SK-N-SH treated with all-trans-retinoic acid at 6 μM for 48 hours (cell line): ENCODE results near the gene ZNF283.

ENCODE experiments used
- ATAC-seq: fragments of 200-7000 bp; cut with Tn5 transposase; 3 replicates; pipeline ENCODE4 v1.9.1; 2020; ENCODE audit warnings: mild to moderate bottlenecking, moderate library complexity
- ARNTL ChIP-seq: fragments of 450-650 bp; formaldehyde crosslinking; IDR thresholded peaks from 2 replicates; pipeline ENCODE4 v1.5.0; 2020; ENCODE audit warnings: low read depth, mild to moderate bottlenecking, moderate library complexity, borderline replicate concordance
- BACH2 ChIP-seq: fragments of 250-450 bp; sonication (Bioruptor Pico); IDR thresholded peaks from 2 replicates; pipeline ENCODE4 v1.9.0; 2021; ENCODE audit warnings: mild to moderate bottlenecking, borderline replicate concordance
- CSDC2 ChIP-seq: fragments of 250-450 bp; sonication (Bioruptor Pico); IDR thresholded peaks from 2 replicates; pipeline ENCODE4 v1.5.0; 2020; ENCODE audit warnings: mild to moderate bottlenecking, moderate library complexity
- ESRRG ChIP-seq: fragments of 250-450 bp; sonication (Bioruptor Pico); IDR thresholded peaks from 2 replicates; pipeline ENCODE4 v1.6.1; 2021; ENCODE audit warnings: mild to moderate bottlenecking
- GLIS3 ChIP-seq: fragments of 250-450 bp; sonication (Bioruptor Pico); IDR thresholded peaks from 2 replicates; pipeline ENCODE4 v1.5.0; 2020; ENCODE audit warnings: mild to moderate bottlenecking, moderate library complexity
- ISL1 ChIP-seq: fragments of 250-450 bp; sonication (Bioruptor Pico); IDR thresholded peaks from 2 replicates; pipeline ENCODE4 v2.1.2; 2022; ENCODE audit warnings: mild to moderate bottlenecking, moderate library complexity
- OSR1 ChIP-seq: fragments of 250-450 bp; sonication (Bioruptor Pico); IDR thresholded peaks from 2 replicates; pipeline ENCODE4 v1.8.0; 2022; ENCODE audit warnings: moderate library complexity, mild to moderate bottlenecking, inconsistent platforms
- PPARA ChIP-seq: fragments of 250-450 bp; sonication (Bioruptor Pico); IDR thresholded peaks from 2 replicates; pipeline ENCODE4 v1.5.0; 2020; ENCODE audit warnings: mild to moderate bottlenecking, borderline replicate concordance
- RARB ChIP-seq: fragments of 250-450 bp; sonication (Bioruptor Pico); IDR thresholded peaks from 2 replicates; pipeline ENCODE4 v1.8.0; 2021; ENCODE audit warnings: mild to moderate bottlenecking, moderate library complexity
- SNAI2 ChIP-seq: fragments of 250-450 bp; sonication (Bioruptor Pico); IDR thresholded peaks from 2 replicates; pipeline ENCODE4 v1.5.0; 2020; ENCODE audit warnings: mild to moderate bottlenecking, moderate library complexity
- TOX ChIP-seq: fragments of 250-450 bp; sonication (Bioruptor Pico); IDR thresholded peaks from 2 replicates; pipeline ENCODE4 v1.8.0; 2021; ENCODE audit warnings: mild to moderate bottlenecking, moderate library complexity, borderline replicate concordance
- ZFP3 ChIP-seq: fragments of 250-450 bp; sonication (Bioruptor Pico); IDR thresholded peaks from 2 replicates; pipeline ENCODE4 v1.5.0; 2020; ENCODE audit warnings: mild to moderate bottlenecking, moderate library complexity
- ZFP30 ChIP-seq: fragments of 450-650 bp; formaldehyde crosslinking; IDR thresholded peaks from 2 replicates; pipeline ENCODE4 v1.5.0; 2022; ENCODE audit warnings: mild to moderate bottlenecking, moderate library complexity
- ZNF70 ChIP-seq: fragments of 450-650 bp; formaldehyde crosslinking; IDR thresholded peaks from 2 replicates; pipeline ENCODE4 v1.5.0; 2020; ENCODE audit warnings: mild to moderate bottlenecking, moderate library complexity
- TF ChIP-seq, protein P1 (sequence below): fragments of 250-450 bp; sonication (Bioruptor Pico); IDR thresholded peaks from 2 replicates; pipeline ENCODE4 v1.8.0; 2020; ENCODE audit warnings: mild to moderate bottlenecking, moderate library complexity, borderline replicate concordance
- TF ChIP-seq, protein P2 (sequence below): fragments of 250-450 bp; sonication (Bioruptor Pico); IDR thresholded peaks from 2 replicates; pipeline ENCODE4 v1.5.1; 2020; ENCODE audit warnings: low read depth, mild to moderate bottlenecking, moderate library complexity
- TF ChIP-seq, protein P3 (sequence below): fragments of 250-450 bp; sonication (Bioruptor Pico); IDR thresholded peaks from 2 replicates; pipeline ENCODE4 v1.5.1; 2021; ENCODE audit warnings: mild to moderate bottlenecking, moderate library complexity
- TF ChIP-seq, protein P4 (sequence below): fragments of 250-450 bp; sonication (Bioruptor Pico); IDR thresholded peaks from 2 replicates; pipeline ENCODE4 v1.5.0; 2020; ENCODE audit warnings: mild to moderate bottlenecking, moderate library complexity
- TF ChIP-seq, protein P5 (sequence below): fragments of 250-450 bp; sonication (Bioruptor Pico); IDR thresholded peaks from 2 replicates; pipeline ENCODE4 v1.8.0; 2021; ENCODE audit warnings: low read depth, mild to moderate bottlenecking, moderate library complexity, borderline replicate concordance

The ZNF283 gene

DNA sequence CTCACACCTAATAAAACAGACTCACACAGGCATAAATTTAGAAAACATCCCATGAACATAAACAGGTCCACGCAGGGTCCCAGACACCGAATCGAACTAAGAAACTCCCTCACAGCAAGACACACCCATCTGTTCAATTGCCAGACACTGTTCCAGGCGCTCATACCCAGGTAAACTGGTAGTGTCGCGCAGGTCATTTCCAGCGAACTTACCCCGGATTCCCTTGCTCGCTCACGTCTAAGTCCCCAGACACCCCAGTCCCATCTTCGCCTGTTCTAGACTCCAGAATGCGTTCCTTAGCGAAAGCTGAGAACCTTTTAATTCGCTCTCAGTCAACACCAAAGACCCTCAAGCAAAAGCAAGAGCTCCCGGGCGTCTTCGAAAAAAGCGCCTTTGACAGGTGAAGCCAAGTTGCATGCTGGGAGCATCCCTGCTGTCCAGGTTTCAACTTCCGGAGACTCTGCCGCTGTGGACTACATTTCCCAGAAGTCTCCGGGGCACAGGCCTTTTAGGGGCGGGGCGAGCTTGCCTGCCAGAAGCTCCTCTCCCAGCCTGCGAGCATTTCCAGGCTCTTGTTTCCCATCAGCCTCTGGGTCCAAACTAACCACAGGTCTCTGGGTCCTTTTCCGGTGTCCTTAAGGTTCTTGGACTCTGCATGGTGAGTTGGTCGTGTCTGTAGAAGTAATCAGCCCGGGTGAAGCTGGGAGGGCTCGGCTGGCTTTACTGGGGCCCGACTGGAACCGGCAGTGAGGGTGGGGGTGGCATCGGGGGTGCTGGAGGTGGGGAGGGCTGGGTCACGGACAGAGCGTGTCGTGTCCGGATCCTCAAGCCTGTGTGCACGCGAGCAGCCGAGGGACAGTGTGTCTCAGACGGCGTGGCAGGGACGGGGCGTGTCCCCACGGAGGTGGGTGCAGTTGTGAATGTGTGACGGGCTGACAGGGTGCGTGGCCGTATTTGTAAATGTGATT is at the start of gene ZNF283:
TSS of gene ZNF283 (plus strand) at position 535 of the 968 bp plus-strand sequence. CDS start 6,184 bp downstream, outside the sequence.
- no peak for TF ChIP-seq OSR1
- TF ChIP-seq, protein P1, sequence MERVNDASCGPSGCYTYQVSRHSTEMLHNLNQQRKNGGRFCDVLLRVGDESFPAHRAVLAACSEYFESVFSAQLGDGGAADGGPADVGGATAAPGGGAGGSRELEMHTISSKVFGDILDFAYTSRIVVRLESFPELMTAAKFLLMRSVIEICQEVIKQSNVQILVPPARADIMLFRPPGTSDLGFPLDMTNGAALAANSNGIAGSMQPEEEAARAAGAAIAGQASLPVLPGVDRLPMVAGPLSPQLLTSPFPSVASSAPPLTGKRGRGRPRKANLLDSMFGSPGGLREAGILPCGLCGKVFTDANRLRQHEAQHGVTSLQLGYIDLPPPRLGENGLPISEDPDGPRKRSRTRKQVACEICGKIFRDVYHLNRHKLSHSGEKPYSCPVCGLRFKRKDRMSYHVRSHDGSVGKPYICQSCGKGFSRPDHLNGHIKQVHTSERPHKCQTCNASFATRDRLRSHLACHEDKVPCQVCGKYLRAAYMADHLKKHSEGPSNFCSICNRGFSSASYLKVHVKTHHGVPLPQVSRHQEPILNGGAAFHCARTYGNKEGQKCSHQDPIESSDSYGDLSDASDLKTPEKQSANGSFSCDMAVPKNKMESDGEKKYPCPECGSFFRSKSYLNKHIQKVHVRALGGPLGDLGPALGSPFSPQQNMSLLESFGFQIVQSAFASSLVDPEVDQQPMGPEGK (CRISPR knock-in tag): no peak
- no peak for TF ChIP-seq PPARA (CRISPR knock-in tag)
- no peak for TF ChIP-seq TOX (CRISPR knock-in tag)
- no peak for TF ChIP-seq RARB
- TF ChIP-seq, protein P2, sequence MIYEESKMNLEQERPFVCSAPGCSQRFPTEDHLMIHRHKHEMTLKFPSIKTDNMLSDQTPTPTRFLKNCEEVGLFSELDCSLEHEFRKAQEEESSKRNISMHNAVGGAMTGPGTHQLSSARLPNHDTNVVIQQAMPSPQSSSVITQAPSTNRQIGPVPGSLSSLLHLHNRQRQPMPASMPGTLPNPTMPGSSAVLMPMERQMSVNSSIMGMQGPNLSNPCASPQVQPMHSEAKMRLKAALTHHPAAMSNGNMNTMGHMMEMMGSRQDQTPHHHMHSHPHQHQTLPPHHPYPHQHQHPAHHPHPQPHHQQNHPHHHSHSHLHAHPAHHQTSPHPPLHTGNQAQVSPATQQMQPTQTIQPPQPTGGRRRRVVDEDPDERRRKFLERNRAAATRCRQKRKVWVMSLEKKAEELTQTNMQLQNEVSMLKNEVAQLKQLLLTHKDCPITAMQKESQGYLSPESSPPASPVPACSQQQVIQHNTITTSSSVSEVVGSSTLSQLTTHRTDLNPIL (CRISPR knock-in tag): no peak
- TF ChIP-seq, protein P3, sequence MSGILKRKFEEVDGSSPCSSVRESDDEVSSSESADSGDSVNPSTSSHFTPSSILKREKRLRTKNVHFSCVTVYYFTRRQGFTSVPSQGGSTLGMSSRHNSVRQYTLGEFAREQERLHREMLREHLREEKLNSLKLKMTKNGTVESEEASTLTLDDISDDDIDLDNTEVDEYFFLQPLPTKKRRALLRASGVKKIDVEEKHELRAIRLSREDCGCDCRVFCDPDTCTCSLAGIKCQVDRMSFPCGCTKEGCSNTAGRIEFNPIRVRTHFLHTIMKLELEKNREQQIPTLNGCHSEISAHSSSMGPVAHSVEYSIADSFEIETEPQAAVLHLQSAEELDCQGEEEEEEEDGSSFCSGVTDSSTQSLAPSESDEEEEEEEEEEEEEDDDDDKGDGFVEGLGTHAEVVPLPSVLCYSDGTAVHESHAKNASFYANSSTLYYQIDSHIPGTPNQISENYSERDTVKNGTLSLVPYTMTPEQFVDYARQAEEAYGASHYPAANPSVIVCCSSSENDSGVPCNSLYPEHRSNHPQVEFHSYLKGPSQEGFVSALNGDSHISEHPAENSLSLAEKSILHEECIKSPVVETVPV (CRISPR knock-in tag): no peak
- no peak for TF ChIP-seq GLIS3
- TF ChIP-seq CSDC2 (CRISPR knock-in tag): no peak
- no peak for TF ChIP-seq ZFP3 (CRISPR knock-in tag)
- TF ChIP-seq ISL1 (CRISPR knock-in tag): no peak
- no peak for TF ChIP-seq SNAI2 (CRISPR knock-in tag)
- TF ChIP-seq BACH2 (CRISPR knock-in tag): no peak
- ATAC-seq: peak; percentile 99

DNA sequence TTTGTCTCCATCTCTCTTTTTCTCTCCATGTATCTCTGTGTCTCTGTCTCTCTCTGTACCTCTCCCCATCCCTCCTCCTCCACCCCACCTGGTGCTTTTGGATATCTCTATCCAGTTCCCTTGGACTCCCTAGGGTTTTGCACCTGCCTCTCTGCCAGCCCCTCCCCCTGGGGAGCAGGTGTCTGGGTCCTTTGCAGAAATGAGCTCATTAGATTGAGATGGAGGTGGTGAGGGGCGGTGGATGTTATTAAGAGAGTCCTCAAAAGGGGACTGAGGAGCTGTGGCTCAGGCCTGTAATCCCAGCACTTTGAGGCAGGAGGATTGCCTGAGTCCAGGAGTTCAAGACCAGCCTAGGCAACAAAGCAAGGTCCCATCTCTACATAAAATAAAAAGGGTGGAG is 48.5 kb upstream of the ZNF283 start:
- ATAC-seq: no peak
- TF ChIP-seq, protein P3 (CRISPR knock-in tag): no peak
- TF ChIP-seq ZNF70 (no peak), SNAI2 (CRISPR knock-in tag) (no peak), ARNTL (CRISPR knock-in tag) (no peak), GLIS3 (no peak), TOX (CRISPR knock-in tag) (no peak), PPARA (CRISPR knock-in tag) (no peak), ZFP30 (no peak), ISL1 (CRISPR knock-in tag) (no peak), ZFP3 (CRISPR knock-in tag) (no peak)

DNA sequence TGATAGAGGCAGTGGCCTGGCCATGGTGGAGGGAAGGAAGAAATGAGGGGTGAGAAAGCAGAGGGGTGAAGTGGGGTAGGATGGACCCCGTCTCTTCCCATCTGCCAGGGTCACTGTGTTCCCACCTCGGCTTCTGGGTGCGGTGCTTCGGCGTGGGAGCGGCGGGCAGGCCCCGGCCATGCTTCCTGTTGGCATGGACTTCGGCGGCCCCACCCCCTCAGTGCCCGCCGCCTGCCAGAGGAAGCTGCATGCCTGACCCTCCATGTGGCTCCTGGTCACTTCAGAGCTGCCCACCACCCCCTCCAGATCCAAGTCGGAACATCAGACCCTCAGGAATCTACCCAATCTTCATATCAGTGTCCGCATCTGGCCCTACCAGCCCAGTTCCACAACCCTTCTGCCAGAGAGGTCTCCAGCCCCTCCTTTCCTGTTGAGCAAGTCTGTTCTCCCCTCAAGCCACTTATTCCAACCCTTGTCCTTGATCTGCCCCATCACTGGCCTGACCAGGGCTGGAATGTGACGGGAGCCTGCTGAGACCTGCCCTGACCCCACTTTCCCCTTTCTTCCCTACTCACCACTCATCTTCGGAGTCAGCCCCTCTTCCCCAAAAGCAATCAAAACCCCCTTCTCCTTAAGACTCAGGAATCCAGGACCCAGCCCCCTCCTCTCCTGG is 47.8 kb upstream of the ZNF283 start:
- TF ChIP-seq, protein P4, sequence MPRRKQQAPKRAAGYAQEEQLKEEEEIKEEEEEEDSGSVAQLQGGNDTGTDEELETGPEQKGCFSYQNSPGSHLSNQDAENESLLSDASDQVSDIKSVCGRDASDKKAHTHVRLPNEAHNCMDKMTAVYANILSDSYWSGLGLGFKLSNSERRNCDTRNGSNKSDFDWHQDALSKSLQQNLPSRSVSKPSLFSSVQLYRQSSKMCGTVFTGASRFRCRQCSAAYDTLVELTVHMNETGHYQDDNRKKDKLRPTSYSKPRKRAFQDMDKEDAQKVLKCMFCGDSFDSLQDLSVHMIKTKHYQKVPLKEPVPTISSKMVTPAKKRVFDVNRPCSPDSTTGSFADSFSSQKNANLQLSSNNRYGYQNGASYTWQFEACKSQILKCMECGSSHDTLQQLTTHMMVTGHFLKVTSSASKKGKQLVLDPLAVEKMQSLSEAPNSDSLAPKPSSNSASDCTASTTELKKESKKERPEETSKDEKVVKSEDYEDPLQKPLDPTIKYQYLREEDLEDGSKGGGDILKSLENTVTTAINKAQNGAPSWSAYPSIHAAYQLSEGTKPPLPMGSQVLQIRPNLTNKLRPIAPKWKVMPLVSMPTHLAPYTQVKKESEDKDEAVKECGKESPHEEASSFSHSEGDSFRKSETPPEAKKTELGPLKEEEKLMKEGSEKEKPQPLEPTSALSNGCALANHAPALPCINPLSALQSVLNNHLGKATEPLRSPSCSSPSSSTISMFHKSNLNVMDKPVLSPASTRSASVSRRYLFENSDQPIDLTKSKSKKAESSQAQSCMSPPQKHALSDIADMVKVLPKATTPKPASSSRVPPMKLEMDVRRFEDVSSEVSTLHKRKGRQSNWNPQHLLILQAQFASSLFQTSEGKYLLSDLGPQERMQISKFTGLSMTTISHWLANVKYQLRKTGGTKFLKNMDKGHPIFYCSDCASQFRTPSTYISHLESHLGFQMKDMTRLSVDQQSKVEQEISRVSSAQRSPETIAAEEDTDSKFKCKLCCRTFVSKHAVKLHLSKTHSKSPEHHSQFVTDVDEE (CRISPR knock-in tag): no peak
- TF ChIP-seq PPARA (CRISPR knock-in tag) (no peak), TOX (CRISPR knock-in tag) (no peak), ZNF70 (no peak), ESRRG (CRISPR knock-in tag) (no peak), ZFP3 (CRISPR knock-in tag) (no peak), GLIS3 (no peak), ISL1 (CRISPR knock-in tag) (no peak)
- TF ChIP-seq, protein P5, sequence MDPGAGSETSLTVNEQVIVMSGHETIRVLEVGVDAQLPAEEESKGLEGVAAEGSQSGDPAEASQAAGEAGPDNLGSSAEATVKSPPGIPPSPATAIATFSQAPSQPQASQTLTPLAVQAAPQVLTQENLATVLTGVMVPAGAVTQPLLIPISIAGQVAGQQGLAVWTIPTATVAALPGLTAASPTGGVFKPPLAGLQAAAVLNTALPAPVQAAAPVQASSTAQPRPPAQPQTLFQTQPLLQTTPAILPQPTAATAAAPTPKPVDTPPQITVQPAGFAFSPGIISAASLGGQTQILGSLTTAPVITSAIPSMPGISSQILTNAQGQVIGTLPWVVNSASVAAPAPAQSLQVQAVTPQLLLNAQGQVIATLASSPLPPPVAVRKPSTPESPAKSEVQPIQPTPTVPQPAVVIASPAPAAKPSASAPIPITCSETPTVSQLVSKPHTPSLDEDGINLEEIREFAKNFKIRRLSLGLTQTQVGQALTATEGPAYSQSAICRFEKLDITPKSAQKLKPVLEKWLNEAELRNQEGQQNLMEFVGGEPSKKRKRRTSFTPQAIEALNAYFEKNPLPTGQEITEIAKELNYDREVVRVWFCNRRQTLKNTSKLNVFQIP: no peak
- TF ChIP-seq, all 23 proteins: peak for 0
- no peak for ATAC-seq
